ENCODE data around the gene MAPK14.
"Not testable (repeated sequence)": the region's sequence is repeated elsewhere in the genome, so short reads cannot be mapped to it uniquely, and the experiment has no call there.

Gene MAPK14

DNA sequence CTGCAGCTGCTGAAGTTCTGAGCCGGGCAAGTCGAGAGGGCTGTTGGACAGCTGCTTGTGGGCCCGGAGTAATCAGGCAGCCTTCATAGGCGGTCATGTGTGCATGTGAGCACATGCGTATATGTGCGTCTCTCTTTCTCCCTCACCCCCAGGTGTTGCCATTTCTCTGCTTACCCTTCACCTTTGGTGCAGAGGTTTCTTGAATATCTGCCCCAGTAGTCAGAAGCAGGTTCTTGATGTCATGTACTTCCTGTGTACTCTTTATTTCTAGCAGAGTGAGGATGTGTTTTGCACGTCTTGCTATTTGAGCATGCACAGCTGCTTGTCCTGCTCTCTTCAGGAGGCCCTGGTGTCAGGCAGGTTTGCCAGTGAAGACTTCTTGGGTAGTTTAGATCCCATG, 81.5 kb downstream of the MAPK14 start:
- peak; percentile 62 for DNase-seq

DNA sequence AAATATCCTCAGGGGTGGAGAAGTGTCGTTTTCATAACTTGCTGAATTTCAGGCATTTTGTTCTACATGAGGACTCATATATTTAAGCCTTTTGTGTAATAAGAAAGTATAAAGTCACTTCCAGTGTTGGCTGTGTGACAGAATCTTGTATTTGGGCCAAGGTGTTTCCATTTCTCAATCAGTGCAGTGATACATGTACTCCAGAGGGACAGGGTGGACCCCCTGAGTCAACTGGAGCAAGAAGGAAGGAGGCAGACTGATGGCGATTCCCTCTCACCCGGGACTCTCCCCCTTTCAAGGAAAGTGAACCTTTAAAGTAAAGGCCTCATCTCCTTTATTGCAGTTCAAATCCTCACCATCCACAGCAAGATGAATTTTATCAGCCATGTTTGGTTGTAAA, 82.4 kb downstream of the MAPK14 start:
- no peak for DNase-seq

DNA sequence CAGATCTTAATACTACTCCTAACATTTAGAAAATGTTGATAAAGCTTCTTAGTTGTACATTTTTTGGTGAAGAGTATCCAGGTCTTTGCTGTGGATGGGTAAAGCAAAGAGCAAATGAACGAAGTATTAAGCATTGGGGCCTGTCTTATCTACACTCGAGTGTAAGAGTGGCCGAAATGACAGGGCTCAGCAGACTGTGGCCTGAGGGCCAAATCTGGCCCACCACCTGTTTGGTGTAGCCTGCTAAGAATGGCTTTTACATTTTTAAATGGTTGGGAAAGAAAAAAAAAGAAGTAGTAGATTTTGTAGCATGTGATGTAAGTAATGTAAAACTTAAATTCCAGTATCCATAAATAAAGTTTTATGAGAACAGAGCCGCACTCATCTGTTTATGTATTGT, 83.3 kb downstream of the MAPK14 start:
- DNase-seq, result no peak

DNA sequence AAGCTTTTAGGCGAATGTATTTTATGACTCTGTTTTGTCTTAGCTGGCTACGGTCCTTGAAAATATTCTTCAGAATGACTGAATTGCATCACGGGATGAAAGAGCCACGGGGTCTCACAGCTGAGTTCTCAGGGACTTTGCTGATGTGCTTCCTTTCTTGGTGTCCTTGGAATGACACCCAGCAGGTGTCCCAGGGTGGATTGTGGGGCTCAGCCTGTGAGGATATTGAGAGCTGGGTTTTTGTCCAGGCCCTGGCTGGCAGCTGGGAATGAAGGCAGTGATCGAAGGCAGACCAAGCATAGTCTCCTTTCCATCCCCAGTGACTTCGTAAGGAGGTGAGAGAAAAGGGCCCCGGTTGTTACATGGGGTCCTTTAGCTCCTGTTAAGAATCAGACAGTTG, 83.9 kb downstream of the MAPK14 start:
- DNase-seq, result no peak

- DNase-seq, result no peak
These were observed 85.4 kb downstream of the MAPK14 start for GRCh38 chr6:36113049-36113448.

DNA sequence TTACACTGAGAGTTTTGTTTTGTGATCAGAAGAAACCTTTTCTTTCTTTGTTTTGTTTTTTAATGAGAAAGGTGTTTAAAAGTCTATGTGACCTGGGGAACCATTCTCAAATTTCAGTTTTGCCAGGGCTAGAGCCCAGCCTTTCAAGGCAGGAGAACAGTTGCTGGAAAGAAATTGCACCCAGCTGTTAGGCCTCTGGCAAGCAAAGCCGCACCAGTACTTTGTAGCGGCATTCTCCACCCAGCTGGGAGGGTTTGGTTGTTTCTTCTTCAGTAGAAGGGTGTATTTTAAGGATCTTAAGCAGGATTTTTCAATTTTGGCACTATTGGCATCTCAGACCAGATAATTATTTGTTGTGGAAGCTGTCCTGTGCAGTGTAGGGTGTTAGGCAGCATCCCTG, 86.1 kb downstream of the MAPK14 start:
- no peak for DNase-seq

- no peak for DNase-seq
These were observed 87.3 kb downstream of the MAPK14 start for GRCh38 chr6:36114798-36115408.

DNA sequence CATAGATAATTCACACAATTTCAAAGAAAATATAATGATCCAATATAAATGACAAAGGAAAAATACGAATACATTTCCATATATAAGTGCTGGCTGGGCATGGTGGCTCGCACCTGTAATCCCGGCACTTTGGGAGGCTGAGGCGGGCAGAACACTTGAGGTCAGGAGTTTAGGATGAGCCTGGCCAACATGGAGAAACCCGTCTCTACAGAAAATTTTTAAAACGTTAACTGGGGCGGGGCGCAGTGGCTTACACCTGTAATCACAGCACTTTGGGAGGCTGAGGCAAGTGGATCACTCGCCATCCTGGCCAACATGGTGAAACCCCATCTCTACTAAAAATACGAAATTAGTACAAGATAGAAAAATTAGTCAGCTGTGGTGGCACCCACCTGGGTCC, 87.8 kb downstream of the MAPK14 start:
- DNase-seq, result no peak

DNA sequence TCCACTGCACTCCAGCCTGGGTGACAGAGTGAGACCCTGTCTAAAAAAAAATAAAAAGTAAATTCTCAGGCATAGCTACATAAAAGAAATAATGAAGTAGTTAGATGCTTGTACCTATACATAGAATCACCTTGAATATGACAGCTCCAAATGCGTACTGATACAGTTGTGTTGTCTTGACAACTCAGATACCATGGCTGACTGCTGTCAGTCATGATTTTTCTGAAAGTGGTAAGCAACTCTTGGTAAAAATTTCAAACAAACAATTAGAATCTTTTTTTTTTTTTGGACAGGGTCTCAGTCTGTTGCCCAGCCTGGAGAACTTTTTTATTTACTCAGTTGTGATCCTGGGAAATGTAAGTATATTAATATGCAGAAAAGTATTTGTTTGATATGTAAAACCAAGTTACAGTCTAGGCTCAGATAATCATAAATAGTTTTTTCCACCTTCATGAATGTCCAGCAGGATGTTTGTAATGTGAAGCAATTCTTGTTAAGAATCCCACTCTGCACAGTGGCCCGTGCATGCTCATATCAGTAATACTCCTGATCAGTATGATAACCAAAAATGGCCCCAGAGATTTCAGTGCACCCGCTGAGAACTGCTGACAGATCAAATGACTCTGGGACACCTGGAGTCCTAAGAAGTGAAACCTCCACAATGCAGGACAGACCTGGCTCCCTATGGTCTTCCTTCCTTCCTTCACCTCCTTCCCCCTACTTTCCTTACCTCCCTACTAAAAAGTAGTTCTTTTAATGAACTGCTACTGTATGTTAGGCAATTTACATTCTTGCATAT, 88.7 kb downstream of the MAPK14 start:
- no peak for DNase-seq

- no peak for DNase-seq
These were observed 89.3 kb downstream of the MAPK14 start for GRCh38 chr6:36116943-36117342.

DNA sequence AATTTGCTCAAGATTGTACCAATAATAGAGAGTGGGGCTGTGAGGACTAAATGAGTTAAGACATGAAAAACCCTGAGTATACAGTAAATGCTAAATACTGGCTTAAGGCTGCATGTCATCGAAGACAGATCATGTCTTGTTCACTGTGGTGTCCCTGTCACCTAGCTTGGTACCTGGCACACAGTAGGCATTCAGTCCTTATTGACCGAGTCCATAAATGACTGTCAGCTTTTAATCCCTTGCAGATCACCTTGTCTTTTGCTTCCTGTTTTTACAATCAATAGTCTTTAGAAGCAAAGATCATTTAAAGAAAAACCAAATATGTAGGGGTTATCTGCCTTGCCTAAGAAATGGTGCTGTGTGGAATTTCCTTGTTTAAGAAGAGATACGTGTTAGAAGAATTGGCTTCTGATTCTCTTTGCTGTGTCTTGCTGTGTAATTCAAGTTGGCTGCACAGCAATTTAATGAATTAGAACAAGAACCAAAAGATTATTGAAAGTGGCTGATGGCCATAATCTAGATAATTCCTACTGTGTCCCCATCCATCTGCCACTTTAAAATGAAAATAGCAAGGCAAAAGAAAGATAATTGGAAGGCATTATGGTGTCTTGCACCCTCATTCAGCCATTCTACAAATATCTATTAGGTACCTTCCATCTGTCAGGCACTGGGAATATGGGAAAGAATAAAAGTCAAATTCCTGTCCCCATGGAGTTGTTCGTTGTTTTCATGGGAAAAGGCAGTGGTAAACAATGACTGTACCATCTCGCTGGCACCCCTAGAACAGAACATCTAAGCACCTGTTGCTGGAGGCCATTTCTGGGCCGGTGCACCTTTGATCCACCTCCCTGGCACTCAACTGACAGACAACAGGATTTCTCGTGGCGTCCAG, 90.3 kb downstream of the MAPK14 start:
- no peak for DNase-seq

GRCh38 chr6:36118550-36119107, 91.0 kb downstream of the MAPK14 start:
- DNase-seq, result peak; percentile 64

- DNase-seq, result no peak
These were observed 91.6 kb downstream of the MAPK14 start for GRCh38 chr6:36119209-36119608.

- no peak for DNase-seq
These were observed 92.4 kb downstream of the MAPK14 start for GRCh38 chr6:36120018-36120417.

DNA sequence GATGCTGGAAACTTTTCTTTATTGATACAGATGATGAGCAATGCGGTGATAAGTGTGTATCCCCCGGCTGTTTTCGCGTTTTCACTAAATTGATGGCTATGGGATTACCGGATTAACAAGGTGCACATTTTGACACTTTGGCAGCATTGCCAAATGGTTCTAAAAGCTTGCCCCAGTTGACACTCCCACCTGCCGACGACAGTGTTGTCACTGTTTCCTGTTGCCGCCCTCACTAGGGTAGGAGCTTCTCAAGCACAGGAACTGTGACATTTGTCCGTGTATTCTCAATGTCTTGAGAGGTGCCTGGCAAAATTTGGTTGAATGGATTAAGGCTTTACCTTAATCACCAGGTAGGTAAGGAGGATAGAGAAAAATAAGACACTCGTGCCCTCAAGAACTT, 92.9 kb downstream of the MAPK14 start:
- DNase-seq, result peak; percentile 78

DNA sequence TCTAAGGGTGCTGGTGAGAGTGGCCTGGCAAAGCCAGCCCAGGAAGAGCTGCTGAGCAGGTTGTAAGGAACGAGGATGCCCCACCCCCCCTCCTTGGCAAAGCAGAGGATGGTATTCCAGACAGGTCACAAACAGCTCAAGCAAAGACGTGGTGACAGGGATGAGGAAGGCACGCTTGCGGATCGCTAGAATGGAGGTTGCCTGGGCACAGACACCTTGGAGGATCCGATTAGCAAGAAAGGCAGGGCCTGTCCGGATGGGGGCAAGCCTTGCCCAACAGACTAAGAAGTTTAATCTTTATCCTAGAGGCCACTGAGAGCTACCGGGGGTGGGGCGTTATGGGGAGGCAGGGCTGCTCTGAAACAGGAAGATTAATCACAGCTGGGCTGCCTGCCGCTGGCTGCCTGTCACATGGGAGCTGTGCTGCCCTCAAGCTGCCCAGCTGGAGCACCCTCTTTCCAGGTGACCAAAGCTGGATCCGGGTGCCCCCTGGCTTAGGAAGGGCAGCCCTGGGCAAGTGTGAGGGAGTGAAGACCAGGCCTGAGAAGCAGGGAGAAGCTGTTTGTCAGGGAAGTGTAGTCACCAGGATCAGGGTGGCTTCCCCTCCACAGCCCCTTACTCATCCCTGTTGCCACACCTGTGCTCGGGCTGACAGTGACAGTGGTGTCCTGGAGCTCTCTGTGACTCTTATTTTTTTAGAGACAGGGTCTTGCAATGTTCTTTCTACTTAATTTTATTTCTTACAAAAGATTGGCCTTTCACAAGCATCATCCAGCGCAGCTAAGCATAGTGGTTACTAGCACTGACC, 93.6 kb downstream of the MAPK14 start:
- DNase-seq, result no peak

- no peak for DNase-seq
These were observed 94.3 kb downstream of the MAPK14 start for GRCh38 chr6:36121787-36122494.

GRCh38 chr6:36122495-36123269, 95.1 kb downstream of the MAPK14 start:
- DNase-seq, result no peak

DNA sequence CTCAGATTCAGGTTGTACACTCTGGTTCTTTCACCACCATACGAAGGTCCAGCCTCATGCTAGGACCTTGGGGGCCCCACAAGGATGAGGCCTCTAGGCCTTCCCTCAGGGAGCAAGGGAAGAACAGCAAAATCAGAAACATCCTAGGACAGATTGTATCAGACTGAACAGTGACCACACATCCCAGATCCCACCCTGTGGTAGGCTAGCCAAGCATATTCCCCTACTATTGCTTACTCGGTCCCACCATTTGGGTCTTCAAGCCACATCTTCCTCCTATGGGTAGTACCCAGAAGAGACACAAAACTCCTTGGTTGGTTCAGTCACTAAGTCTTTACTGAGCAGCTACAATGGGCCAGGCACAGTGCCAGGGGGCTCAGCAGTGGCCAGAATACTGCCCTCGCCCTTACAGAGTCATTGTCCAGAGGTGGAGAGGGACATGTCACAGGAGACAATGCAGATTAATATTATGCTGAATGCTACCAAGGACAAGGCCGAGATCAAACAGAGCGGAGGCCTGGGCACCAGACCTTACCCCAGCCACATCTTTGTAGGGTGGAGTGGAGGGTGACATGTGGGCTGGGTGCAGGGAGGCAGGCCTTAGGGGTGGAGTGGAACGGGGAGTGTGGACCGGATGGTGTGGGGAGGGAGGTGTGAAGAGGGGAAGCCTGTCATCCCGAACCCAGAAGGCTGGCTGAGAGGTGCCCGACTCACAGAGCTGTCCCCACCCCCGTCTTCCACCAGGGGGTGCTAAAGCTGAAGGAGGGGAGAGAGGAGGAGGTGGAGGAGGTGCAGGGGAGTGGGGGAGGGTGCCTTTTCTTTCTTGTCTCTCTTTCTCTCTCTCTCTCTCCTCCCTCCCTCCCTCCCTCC, 95.9 kb downstream of the MAPK14 start:
- peak; percentile 89 for DNase-seq

DNA sequence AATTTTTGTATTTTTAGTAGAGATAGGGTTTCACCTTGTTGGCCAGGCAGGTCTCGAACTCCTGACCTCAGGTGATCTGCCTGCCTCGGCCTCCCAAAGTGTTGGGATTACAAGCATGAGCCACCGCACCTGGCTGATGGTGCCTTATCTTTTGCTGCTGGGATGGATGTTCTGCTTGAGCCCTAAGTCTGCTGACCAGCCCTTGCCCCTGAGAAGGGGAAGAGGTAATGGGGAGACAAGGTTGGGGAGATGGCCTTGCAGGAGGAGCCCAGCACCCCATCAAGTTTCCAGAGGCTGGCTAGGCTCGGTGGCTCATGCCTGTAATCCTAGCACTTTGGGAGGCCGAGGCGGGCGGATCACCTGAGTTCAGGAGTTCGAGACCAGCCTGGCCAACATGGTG, 96.7 kb downstream of the MAPK14 start:
- DNase-seq, result not testable (repeated sequence)

All from central memory CD4-positive, alpha-beta T cell (primary cell).